Adipose tissue (tissue), 3 donors: ENCODE results near the gene RABGAP1L. TPM values are rescaled to one million over a fixed set of nuclear protein-coding genes. Genes with fewer than 3 reads are reported as not detected.
"Not testable (repeated sequence)": the region's sequence is repeated elsewhere in the genome, so short reads cannot be mapped to it uniquely, and the experiment has no call there.

Experiments
- H3K27ac ChIP-seq: one replicate; pipeline ENCODE4 v1.5.1; 2013; ENCODE audit warnings: low read depth, low read length
- WGBS, 3 donors: extraction: QIAGEN DNeasy Blood & Tissue Kit; methylation state at CpG; one replicate each; pipeline ENCODE4 v1.1.7; 2013; 5-methylcytosine and 5-hydroxymethylcytosine counted together
- polyA plus RNA-seq, 3 donors: library from polyadenylated mRNA; stranded (reverse); fragments of 200-250 nt; gene quantifications; one replicate each; pipeline ENCODE4 v1.2.3, GENCODE V29; 2013
- donor health status: healthy with polysubstance abuse.
- donor health status: Bipolar disorder and iron deficiency.
- donor health status: healthy.

Gene RABGAP1L
- polyA plus RNA-seq, 3 donors, result 7.6 to 13.5 (median 10.3) TPM

DNA sequence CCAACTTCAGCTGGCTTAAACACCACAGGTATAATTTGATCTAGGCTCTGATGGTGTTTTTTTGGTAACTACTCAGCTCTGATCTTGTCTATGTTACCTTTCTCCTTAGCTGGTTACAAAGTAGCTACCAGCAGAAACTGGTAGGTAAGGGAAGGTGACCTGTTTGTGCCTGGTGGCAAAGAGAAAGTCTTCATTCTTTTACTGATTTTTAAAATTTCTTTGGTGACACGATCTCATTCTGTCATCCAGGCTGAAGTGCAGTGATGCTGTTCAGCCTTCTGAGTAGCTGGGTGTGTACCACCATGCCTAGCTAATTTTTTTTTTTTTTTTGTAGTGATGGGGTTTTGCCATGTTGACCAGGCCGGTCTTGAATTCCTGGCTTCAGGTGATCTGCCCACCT lies 62.4 kb downstream of the RABGAP1L start:
- no peak overlapping the region for H3K27ac ChIP-seq
- WGBS, 3 donors, result 89 to 95% (median 93%) methylated on average over 2 of the region's 2 CpGs

DNA sequence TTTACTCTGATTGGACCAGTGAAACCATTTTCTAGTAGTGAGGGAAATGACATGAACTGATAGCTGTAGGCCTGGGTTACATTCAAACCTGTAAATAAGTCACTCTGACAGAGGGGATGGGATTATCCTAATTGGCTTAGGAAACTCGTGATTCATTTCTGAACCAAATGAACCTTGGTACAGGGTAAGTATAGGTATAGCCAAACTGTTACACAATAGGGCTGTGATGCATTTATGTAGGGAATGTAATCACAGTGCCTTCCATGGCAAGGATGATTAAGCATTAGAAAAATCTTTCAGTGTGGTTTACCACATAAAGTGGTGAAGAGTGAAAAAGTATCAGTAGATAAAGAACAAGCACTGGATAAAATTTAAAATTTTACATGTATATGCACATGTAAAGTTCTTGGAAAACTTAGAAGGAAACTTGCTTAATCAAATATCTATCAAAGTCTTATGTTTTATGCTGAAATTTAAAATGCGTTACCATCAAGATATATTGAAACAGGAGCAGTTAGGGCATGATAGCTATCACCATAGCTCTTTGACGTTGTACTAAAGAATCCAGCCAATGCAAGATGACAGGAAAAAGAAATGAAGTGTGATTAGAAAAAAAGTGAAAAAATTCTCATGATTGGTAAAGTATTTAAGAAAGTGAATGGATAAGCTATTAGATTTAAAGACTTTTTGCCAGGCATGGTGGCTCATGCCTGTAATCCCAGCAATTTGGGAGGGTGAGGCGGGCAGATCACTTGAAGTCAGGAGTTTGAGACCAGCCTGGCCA lies 63.0 kb downstream of the RABGAP1L start:
- 92 to 99% (median 97%) methylated on average over 4 of the region's 4 CpGs for WGBS, 3 donors
- no peak overlapping the region for H3K27ac ChIP-seq

- 95 to 98% (median 96%) methylated on average over 1 of the region's 1 CpG for WGBS, 3 donors
Measured at GRCh38 chr1:174224641-174225040, 65.3 kb downstream of the RABGAP1L start.

GRCh38 chr1:174225499-174226204 lies 66.3 kb downstream of the RABGAP1L start:
- WGBS, 3 donors, result 89 to 95% (median 90%) methylated on average over 5 of the region's 5 CpGs

More at GRCh38 chr1:174224641-174225040, 65.3 kb downstream of the RABGAP1L start:
- H3K27ac ChIP-seq, result no peak overlapping the region

DNA sequence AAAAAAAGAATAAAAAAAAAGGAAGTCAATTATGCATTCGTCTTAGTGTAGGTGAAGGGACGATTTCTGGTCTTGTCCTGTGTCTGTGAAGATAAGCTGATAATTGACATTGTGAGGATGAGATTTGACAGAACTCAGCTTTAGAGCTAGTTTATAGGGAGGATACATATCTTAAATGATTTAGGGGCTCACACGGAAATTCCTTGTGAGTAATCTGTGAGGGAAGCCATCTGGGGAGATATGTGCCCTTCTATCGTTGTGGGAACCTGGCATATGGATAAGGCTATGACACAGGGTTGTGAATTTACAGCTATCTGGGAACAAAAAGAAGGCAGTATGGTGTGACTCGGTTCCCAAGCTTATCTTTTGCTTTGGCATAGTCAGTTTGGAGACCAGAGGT lies 71.1 kb downstream of the RABGAP1L start:
- 37 to 80% (median 68%) methylated on average over 5 of the region's 5 CpGs for WGBS, 3 donors
- H3K27ac ChIP-seq, result no peak overlapping the region

More at GRCh38 chr1:174225499-174226204, 66.3 kb downstream of the RABGAP1L start:
- H3K27ac ChIP-seq, result no peak overlapping the region

DNA sequence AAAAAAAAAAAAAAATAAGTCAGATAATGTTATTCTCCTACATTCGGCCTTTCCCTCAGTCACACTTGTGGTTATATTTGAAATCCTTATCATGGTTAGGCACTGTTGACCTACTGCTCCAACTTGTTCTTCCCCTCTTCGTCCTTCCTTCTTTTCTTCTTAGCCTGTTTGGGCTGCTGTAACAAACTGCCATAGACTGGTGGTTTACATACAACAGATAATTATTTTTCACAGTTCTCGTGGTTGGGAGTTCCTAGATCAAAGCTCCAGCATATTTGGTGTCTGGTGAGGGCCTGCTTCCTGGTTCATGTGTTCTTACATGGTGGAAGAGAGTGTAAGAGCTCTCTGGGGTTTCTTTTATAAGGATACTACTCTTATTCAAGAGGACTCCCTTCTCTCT lies 73.4 kb downstream of the RABGAP1L start:
- H3K27ac ChIP-seq, result no peak overlapping the region
- WGBS, 3 donors, result 72 to 94% (median 78%) methylated on average over 3 of the region's 3 CpGs

- not testable (repeated sequence) for H3K27ac ChIP-seq
- 90 to 96% (median 95%) methylated on average over 24 to 30 of the region's 31 CpGs for WGBS, 3 donors
Measured at GRCh38 chr1:174238845-174239501, 79.7 kb downstream of the RABGAP1L start.

DNA sequence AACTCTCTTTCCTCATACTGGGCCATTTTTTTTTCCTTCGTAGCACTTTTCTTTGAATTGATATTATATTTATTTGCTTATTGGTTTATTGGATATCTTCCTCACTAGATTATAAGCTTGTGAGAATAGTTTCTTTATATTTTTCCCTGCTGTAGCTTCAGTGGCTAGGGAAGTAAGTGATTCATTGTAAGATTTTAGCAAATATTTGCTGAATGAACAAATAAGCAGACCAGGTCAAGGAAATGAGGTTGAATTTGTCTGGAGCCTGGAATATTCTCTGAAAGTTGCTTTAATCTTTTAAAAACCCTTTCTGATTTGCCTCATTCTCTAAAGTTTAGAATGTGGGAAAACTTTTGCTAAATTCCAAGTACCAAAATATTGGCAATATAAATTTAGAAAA lies 80.2 kb downstream of the RABGAP1L start:
- WGBS, 3 donors, result 79 to 97% (median 97%) methylated on average over 1 of the region's 1 CpG
- no peak overlapping the region for H3K27ac ChIP-seq

DNA sequence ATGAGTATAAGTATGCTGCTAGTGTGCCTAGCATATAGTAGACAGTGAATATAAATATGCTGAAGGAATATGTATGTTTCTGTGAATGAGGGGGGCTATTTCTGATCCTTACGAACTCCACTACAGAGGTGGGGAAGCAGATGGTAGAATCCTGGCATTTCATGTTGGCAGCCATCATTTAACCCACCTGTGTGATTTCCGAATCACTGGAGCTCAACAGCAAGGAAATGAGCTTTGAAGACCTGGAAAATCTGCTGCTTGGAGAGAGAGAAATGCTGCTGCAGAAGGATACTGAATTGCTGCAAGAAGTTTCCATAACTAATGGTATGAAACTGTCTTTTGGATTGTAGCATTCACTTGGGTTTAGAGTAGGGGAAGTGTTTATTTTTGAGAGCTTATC lies 83.5 kb downstream of the RABGAP1L start:
- no peak overlapping the region for H3K27ac ChIP-seq
- WGBS, 3 donors, result 75 to 95% (median 95%) methylated on average over 2 of the region's 2 CpGs

- 80 to 85% (median 80%) methylated on average over 3 of the region's 3 CpGs for WGBS, 3 donors
- H3K27ac ChIP-seq, result no peak overlapping the region
Measured at GRCh38 chr1:174243451-174244000, 84.2 kb downstream of the RABGAP1L start.

DNA sequence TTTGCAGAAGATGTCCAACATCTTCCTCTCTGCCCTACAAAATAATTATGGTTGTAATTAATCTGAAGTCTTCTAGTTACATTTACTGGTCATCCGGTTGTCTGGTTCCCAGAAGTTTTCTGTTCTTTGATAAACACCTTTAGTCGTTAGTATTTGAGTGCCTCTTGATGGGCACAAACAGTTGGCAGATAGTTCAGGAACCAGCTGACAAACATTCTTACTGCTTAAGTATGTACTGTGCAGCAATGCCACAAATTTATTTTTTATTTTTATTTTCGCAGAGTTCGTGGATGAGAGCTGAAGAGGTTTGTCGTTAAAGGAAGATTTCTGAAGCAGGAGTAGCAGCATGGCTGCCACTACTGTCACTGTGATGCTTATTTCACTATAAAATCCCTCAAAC lies 84.7 kb downstream of the RABGAP1L start:
- no peak overlapping the region for H3K27ac ChIP-seq
- 82 to 90% (median 86%) methylated on average over 5 of the region's 5 CpGs for WGBS, 3 donors

DNA sequence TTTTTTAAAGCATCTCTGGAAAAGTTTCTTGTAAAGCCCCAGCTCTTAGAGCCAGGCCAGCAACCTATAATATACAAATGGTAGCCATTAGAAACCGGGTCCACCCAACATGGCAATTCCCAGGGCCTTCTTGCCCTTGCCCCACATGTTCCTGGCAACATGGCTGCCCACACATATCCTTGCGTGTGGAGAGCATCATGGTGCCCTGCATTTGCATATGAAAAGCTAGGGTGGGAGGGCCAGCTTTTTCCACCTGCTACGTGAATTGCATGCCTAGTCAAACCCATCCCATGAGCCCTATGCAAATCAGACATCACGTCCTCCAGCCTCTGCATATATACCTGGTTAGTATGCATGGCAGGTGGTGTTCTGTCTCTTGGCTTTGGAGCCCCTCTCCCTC lies 88.2 kb downstream of the RABGAP1L start:
- WGBS, 3 donors, result 92 to 96% (median 96%) methylated on average over 4 of the region's 4 CpGs
- no peak overlapping the region for H3K27ac ChIP-seq

DNA sequence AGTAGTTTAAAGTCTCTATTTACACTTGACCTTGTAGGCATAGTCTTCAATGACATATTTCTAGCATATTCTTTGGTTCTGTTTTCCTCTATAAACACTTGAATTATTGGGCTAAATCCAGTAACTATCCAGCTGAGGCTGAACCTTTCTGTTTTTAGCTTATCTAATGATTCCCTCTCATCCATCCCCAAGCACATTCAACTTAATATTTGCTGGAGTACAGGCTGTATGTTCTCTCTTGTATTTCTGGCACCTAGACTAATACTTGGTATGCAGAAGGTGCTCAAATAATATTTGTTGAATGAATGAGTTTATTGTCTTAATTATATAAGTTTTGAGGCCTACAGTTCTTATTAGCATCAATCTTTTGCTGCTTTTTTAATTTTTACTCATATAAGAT lies 88.7 kb downstream of the RABGAP1L start:
- H3K27ac ChIP-seq, result no peak overlapping the region

DNA sequence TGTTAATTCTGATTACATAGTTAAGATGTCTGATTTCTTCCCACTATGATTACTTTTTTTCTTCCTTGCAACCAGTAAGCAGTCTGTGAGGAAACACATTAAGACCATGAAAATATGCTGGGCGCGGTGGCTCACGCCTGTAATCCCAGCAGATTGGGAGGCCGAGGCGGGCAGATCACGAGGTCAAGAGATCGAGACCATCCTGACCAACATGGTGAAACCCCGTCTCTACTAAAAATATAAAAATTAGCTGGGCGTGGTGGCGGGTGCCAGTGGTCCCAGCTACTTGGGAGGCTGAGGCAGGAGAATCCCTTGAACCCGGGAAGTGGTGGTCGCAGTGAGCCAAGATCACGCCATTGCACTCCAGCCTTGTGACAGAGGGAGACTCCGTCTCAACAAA lies 97.1 kb downstream of the RABGAP1L start:
- WGBS, 3 donors, result 98 to 99% (median 98%) methylated on average over 14 of the region's 14 CpGs
- not testable (repeated sequence) for H3K27ac ChIP-seq

DNA sequence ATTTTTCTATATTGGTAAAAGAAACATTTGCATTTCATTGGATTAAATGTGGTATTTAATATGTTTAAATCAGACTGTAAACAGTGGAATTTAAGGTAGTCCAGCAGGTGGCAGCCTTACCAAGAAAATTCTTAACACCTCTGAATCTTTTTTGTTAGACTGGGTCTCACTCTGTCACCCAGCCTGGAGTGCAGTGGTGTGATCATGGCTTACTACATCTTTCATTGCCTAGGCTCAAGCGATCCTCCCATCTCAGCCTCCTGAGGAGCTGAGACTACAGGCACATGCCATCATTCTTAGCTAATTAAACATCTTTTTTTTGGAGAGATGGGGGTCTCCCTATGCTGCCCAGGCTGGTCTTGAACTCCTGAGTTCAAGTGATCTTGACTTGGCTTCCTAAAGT lies 98.8 kb downstream of the RABGAP1L start:
- H3K27ac ChIP-seq, result no peak overlapping the region
- 58 to 64% (median 61%) methylated on average over 1 of the region's 1 CpG for WGBS, 3 donors

DNA sequence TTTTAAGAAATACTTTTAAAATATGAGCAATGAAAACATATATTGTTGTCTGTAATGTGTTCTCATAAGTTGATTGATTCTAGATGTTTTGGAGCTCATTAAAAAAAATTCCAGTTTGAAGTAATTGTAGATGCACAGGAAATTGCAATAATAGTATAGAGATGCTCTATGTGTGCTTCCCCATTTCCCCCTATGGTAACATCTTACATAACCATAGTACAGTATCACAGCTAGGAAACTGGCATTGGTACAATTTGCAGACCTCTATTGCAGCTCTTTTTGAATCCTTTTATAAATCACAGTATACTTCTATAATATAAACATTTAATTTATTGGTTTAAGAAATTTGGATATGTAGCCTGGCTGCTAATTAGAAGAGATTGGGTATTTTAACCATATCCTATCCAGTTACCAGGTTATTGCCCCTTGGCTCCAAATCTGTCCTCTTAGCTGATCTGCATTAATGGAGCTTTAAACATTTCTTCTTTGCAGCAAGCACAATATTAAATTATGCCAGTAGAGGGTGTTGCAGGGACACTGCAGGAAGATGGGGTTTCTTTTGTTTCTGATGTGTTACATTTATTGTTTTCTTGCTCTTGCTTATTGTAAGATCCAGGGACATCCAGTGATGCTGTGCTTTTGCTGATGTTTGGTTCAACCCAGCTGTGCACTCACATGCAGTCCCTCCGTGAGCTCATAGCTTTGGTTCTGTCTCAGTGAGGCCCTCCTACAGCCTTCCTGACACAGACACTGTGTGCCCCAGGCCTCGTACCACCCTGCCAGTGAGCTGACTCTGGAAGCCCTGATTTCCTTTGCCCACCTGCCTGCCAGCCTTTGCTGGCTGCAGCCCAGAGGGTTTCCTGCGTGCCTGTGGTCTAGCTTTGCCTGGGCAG lies 103.3 kb downstream of the RABGAP1L start:
- H3K27ac ChIP-seq, result no peak overlapping the region
- WGBS, 3 donors, result 56 to 74% (median 73%) methylated on average over 3 of the region's 3 CpGs

- no peak overlapping the region for H3K27ac ChIP-seq
Measured at GRCh38 chr1:174265282-174265681, 106.0 kb downstream of the RABGAP1L start.

DNA sequence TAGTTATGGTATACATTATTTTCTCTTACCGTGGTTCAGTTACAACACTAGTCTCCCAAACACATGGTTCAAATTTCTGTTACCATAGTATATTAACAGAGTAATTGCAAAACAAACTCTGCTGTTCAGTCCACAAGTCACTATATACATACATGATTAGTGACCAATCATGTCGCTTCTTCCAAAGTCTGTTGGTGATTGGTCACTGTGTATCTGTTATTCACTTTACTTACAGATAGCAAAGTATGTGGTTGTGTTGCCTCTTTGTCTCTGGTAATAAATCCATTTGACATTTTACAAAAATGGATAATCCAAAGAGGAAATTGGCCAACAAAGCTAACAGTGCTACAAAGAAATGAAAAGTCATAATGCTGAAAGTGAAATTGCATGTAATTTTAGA lies 107.2 kb downstream of the RABGAP1L start:
- 81 to 91% (median 89%) methylated on average over 2 of the region's 2 CpGs for WGBS, 3 donors
- H3K27ac ChIP-seq, result no peak overlapping the region
